CD4-positive, alpha-beta T cell treated with Interleukin-6 at 100 ng/mL for 8 hours (primary cell): Measurements from ENCODE around the gene GNLY.
"Not testable (repeated sequence)": the region's sequence is repeated elsewhere in the genome, so short reads cannot be mapped to it uniquely, and the experiment has no call there.

Source experiments
- DNase-seq: peaks from one replicate; pipeline ENCODE4 v3.0.0-alpha.2; 2020; ENCODE audit warnings: mixed read lengths, low spot score

Gene GNLY

GRCh38 chr2:85665264-85665937, 28.8 kb upstream of the GNLY start:
- DNase-seq = no peak

GRCh38 chr2:85666016-85666415, 28.1 kb upstream of the GNLY start:
- no peak for DNase-seq

- no peak for DNase-seq
These were observed 27.5 kb upstream of the GNLY start for GRCh38 chr2:85666435-85667316.

GRCh38 chr2:85667561-85668008, 26.6 kb upstream of the GNLY start:
- no peak for DNase-seq

- no peak for DNase-seq
These were observed 25.9 kb upstream of the GNLY start, which contains the start of gene SFTPB for GRCh38 chr2:85668009-85668856. TSS of gene SFTPB (minus strand) at chr2:85668199. CDS start at chr2:85668183, 16 bp downstream.

- DNase-seq = no peak
These were observed 25.4 kb upstream of the GNLY start for GRCh38 chr2:85668857-85669142.

- DNase-seq = no peak
These were observed 24.6 kb upstream of the GNLY start for GRCh38 chr2:85669549-85669948.

GRCh38 chr2:85670416-85670815, 23.7 kb upstream of the GNLY start:
- not testable (repeated sequence) for DNase-seq

GRCh38 chr2:85672456-85672855, 21.7 kb upstream of the GNLY start:
- DNase-seq = no peak

- DNase-seq = no peak
These were observed 20.3 kb upstream of the GNLY start for GRCh38 chr2:85673716-85674375.

- no peak for DNase-seq
These were observed 19.7 kb upstream of the GNLY start for GRCh38 chr2:85674417-85674816.

- no peak for DNase-seq
These were observed 18.7 kb upstream of the GNLY start for GRCh38 chr2:85675427-85675826.

- no peak for DNase-seq
These were observed 18.2 kb upstream of the GNLY start for GRCh38 chr2:85675866-85676548.

- DNase-seq = no peak
These were observed 15.8 kb upstream of the GNLY start for GRCh38 chr2:85678377-85678776.

- peak; percentile 66 for DNase-seq
These were observed 15.1 kb upstream of the GNLY start for GRCh38 chr2:85678794-85679672.

GRCh38 chr2:85680707-85681371, 13.3 kb upstream of the GNLY start:
- DNase-seq = no peak

- no peak for DNase-seq
These were observed 12.8 kb upstream of the GNLY start for GRCh38 chr2:85681372-85681763.

- DNase-seq = no peak
These were observed 12.4 kb upstream of the GNLY start for GRCh38 chr2:85681776-85682175.

- DNase-seq = no peak
These were observed 11.8 kb upstream of the GNLY start for GRCh38 chr2:85682378-85682777.

GRCh38 chr2:85684380-85684779, 9.8 kb upstream of the GNLY start:
- no peak for DNase-seq
